ENCODE results near the gene LRRC10B. TPM values are rescaled to one million over a fixed set of nuclear protein-coding genes. Genes with fewer than 3 reads are reported as not detected.

Gene LRRC10B
- total RNA-seq, 1 donor from 2014 or later: 0.49 TPM

DNA sequence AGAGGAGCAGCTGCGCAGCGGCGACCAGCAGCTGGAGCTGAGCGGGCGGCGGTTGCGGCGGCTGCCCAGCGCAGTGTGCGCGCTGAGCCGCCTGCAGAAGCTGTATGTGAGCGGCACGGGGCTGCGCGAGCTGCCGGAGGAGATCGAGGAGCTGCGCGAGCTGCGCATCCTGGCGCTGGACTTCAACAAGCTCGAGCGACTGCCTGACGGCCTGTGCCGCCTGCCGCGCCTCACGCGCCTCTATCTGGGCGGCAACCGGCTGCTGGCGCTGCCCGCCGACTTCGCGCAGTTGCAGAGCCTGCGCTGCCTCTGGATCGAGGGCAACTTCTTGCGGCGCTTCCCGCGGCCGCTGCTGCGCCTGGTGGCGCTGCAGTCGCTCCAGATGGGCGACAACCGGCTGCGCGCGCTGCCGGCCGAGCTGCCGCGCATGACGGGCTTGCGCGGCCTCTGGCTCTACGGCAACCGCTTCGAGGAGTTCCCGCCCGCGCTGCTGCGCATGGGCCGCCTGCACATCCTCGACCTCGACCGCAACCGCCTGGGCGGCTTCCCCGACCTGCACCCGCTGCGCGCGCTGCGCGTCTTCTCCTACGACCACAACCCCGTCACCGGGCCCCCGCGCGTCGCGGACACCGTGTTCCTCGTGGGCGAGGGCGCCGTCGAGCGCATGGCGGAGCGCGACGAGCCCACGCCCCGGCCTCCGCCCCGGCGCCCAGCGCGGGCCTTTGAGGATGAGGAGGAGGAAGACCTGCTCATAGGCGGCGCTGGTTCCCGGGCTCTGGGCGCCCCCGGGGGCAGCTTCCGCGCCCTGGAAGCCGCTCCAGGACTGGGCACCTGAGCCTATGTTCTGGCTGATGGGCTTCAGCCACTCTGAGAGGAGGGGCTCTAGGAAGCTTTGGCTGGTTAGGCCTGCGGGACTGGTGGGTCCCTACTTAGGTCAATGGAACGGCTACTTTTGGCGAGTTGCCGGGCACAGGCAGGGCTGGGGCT lies 787 bp downstream of the LRRC10B start:
- DNase-seq: peak; percentile 66

DNA sequence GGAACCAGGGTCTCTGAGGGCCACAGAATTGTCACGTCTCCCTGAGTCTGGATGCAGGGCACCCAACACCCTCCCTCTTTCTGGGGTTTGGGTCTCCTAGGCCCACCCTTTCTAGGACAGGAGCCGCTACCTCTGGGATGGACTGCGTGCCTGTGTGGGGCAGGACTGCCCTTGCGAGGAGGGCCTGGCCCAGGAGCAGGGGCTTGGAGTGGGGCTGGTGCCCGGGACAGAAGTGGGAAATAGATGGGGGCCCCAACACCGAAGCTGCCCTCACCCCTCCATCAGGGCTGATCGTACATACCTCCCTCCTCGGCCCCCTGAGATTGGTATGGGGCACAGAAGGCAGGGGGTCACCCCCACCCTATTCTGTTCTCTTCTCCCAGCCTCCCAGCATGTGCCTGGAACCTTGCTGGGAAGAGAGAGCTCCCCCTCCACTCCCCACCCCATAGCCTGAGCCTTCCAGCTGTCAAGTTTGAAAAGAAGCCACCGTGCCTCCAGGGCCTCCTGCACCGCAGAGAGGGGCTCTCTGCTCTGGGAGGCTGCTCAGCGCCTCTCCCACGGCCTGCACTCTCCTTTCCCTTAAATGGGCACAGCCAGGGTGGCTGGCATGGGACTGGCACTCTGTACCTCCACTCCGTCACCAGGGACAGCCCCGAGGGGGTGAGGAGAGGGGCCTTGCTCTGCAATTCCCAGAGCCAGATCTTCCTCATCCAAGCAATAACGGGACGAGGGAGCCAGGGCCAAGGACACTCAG lies 1.8 kb downstream of the LRRC10B start:
- DNase-seq: no peak

DNA sequence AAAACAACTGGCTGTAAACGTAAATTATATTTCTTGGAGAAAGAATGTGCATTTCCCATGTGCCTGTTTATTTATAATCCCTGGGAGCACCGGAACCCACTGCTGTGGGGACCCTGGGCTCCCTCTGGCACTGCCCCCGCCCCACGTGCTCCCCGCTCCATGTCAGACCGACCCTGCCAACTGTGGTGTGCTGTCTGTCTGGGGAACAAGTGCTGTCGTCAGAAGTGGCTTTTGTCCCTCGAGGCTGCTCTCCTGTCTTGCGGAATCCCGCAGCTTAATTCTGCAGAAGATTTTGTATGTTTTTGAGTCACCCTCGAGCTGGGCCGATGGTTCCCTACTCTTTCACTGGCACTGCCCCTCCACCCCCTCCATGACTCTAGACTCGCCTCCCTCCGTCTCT lies 2.4 kb downstream of the LRRC10B start:
- no peak for DNase-seq

DNA sequence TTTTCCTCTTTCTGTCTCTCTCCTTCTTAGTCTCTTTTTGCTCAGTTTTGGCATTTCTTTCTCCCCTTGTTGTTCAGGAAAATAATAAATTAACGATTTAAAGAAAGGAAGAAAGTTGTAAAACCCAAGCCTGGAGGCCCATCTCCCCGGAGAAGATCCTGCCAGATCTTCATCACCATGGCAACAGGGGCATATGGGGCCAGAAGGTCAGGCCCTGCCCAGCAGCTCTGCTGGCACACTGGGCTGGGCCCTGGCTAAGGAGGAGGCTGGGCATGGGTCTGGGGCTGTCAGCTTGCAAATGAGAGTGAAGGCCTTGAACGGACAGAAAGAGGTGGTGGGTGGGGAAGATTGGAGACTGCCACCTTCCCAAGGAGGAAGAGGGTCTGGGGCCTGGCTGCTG lies 2.8 kb downstream of the LRRC10B start:
- DNase-seq: no peak

DNA sequence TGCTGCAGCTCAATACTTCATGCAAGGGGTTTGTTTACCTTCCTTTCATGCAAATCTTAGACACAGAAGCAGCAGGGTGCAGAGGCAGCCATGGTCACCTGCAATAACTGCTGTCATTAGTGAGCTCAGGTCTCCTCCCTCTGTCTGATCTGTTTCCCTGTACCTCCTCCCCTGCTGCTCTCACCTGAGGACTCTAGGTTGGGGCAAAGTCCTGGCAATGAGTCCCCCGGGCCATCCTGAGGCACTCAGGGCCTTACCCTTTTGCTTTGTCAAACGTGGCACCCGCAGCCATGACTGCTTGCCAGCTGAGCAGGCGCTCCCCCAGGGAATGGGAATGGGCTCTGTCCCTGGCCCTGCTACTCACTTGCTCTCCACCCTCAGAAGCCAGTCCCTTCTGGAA lies 3.9 kb downstream of the LRRC10B start:
- no peak for DNase-seq

DNA sequence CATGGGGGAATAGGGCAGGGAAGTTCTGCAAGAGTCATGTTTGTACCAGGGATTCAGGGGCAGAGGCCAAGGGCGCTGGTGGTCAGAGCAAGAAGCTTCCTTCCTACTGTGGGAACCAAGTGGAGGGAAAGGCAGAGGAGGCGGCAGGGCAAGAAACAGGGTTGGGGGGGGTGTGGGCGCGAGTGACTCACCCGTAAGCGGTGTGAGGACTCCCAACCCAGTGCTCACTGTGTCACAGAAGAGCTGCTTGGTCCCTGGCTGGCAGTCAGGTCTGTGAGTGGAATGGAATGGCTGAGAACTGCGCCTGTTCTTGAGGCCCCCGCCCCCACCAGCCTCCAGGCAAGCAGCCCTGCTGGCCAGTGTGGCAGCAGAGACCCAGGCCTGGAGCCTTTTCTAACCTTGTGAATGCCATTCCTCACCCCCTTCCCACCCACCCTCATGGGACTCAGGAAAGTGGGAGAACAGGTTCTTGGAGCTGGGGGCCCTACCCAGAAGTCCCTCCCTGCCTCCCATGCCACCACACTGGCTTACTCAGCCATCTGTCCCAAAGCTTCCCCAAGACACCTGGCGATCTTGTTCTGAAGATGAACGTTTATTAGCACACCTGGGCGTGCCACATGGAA lies 4.7 kb downstream of the LRRC10B start:
- no peak for DNase-seq

DNA sequence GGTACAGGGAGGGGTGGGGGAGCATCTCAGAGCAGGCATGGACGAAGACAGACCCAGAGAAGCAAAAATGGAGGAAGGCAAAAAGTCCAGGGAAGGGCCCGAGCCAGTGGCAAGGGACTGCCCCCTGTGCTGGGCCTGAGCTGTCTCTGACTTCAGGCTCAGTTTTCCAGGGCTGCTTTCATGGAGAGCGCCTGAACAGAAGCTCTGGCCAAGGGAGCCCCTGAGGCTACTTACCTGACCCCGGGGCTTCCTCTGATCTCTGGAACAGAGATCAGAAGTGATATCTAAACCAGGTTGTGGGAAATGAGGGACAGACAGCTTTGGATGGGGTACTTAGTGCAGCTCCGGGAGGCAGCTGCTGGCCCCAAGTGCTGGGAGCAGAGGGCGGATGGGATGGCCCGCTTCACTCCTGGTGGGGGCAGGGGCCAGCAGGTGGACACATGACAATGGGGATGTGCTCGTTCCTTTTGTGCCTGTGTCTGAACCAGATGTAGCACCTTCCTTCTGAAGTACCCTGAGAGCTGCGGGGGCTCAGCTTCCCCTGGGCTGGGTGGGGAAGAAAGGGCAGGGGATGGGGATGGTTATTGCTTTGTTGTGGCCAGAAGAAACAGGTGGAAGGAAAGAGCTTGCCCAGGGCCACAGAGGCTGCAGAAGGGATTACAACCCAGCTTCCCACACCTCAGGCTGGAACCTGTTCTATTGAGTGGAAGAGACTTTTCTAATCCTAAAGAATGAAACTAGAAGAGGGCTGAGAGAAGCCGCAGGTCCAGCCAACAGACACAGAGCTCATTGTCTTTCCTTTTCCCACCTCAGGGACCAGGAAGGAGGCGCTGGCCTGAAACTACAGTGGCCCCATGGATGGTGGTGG lies 5.7 kb downstream of the LRRC10B start:
- DNase-seq: no peak

DNA sequence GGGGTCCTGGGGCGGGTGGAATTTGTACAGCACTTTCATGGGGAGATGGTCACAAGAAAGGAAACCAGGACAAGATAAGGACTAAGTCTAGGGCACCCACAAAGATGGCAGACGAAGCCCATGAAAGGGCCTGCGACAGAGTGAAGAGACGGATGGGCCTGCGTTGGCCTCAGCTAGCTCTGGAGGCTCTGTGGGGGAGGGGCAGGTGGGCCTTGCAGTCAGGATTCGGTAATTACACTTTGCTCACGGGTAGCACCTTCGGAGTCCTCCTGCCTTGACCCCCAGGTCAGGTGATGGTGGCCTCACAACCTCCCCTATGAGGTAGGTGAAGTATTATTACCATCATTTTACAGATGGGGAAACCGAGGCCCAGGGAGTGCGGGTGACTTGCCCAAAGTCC lies 7.1 kb downstream of the LRRC10B start:
- no peak for DNase-seq

DNA sequence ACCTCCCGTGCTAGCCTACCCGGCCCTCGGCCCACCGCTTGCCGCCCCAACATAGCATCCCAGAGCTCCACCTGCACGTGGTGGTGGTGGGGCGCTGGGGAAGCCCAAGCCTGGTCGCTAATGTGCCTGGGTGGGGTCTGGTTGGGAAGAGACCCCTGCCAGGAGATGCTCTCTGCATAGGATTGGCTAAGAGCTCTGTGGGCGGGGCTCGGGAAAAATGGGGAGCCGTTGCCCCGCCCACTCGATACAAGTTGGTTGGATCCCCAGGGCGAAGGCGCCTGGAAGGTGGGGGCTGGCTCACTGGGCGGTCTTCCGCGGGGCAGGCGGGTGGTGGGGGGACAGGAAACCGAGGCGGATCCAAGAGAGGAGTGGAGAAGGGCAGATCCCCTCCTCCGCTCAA lies 7.6 kb downstream of the LRRC10B start:
- no peak for DNase-seq

DNA sequence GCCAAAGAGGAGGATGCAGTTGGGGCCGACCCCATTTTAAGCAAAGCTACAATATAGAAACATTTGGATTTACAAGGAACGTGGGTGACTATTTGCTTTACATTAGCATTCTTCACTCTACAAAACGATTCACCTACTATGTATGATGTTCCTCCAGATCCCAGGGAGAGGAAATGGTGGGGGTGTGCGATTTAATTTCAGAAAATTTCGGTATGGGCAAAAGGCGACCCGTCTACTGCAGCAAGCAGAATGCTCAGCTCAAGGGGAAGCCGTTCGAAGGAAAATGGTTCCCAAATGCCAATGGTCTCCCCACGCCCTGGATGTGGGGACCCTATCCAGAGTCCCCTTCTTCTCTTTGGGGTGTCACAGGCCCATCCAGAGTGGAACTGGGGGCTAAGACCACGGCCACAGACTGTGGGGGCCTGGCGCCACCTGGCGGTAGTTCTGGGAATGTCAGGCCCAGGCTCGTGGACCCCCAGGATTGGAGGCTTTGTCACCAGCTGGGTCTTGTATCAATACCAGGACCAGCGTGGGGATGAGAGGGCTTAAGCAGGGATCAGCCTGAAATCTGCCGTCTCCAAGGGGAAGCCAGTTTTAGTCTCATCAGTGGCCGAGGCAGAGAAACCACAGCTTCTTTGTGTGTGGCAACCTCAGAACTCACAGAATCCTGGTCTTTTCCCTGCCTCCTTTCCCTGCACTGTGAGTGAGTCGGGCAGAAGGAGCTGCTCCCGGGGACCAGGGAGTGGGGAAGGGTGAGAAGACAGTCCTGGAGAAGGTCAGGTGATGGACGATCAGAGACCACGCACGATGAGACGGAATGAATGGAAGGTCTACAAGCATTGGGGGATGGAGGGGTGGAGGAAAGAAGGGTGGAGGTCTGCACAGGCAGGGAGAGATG lies 8.4 kb downstream of the LRRC10B start:
- no peak for DNase-seq

DNA sequence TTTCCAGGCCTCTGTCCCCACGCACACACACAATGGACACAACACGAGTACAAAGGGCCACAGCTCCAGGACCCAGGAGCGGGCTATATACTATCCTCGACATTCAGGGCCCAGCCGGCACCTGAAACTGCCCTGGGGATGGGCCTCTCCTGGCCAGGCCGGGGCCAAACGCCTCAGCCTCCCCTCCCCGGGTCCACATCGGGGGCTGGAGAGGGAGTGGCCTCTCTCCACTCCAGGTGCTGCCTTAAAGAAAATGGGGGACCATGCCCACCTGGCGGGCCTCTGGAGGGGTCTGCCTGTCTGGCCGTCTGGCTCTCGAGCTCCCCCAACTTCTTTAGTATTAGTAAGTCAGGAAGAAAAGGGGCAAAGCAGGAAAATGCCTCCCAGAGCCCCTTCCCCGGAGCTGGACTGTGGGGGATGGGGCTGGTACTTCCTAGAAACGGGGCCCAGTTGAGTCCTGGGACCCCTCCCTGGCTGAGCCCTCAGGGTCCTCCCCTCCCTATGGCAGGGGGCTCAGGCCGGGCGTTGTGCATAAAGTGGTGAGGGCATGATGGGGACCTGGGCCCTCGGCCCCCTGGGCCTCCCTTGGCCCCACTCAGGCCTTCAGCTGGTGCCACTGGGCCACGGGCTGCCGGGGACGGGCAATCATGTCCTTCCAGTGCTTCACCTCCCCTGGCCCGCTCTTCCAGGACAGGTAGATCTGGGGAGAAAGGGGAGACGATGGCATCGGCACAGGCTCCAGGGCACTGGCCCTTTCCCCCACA lies 9.7 kb downstream of the LRRC10B start:
- no peak for DNase-seq

DNA sequence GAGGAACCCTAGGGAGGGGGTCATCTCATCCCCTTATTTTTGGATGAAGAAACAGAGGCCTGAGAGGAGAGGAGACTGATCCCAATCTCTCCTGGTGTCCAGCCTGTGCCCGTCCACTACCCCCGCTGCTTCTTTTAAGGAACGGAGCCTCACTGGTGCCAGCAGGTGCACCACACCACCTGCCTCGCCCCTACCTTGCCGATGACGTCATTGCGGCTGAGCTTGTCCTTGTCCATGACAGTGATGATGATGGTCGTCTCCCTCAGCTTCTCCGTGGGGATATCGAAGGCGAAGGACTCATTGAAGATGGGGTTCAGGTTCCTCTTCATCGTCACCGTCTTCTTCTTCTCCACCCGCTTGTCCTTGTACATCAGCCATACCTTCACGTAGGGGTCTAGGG lies 14.3 kb downstream of the LRRC10B start:
- DNase-seq: no peak

DNA sequence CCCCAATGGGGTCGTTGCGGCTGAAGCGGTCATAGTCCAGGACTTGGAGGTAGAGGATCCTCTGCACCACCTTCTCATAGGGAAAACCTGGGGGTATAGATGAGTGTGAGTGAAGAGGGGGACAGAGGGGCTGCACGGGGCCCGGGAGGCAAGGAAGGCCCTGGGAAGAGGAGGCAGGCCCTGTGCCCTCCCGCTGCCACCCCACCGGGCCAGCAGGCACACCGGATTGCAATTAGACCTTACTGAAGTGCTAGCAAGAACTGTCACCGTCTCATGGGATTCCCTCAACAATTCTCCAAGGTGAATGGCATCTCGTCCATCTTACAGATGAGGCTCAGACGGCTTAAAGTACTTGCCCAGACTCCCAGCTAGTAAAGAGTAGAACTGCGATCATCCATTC lies 15.9 kb downstream of the LRRC10B start:
- no peak for DNase-seq

DNA sequence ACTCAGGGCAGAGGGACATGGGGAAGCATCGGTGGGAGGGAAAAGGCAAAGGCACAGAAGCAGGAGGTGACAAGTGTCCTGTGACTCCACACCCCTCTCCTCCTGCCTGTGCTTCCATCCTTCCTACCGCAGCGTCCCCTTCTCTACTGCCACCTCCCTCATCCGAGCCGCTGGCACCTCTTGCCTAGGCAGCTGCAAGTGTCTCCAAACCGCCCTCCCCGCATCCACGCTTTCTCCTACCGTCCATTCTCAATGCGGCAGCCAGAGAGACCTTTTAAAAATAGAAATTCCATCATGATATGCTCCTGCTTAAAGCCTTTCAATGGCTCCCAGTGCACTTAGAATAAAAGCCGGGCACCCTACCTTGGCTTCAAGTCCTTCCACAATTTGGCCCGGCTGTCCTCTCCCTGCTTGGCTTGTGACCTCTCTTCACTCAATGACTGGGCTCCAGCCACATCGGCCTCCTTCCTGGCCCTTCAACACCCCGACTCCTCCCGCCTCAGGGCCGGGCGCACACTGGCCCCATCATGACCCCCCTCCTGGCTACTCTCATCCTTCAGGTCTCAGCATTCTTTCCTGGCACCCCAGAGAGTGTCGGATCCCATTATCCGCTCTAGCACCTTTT lies 16.5 kb downstream of the LRRC10B start:
- DNase-seq: no peak

DNA sequence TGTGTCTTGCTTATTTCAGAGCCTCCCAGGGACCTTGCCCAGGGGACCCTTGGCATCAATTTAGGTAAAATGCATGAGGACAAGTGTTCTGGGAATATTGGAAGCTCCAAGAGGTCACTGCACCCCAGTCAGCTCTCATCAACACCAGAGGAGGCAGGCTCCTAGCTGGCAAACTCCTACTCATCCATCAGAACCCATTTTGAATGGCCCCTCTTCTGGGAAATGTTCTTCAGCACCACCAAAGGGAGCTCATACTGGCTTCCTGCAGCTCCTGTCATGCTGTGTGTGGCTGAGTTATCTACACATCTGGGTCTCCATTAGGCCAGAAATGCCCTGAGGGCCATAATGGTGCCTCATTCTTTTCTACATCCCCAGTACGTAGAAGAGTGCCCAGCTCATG lies 17.7 kb downstream of the LRRC10B start:
- DNase-seq: no peak

DNA sequence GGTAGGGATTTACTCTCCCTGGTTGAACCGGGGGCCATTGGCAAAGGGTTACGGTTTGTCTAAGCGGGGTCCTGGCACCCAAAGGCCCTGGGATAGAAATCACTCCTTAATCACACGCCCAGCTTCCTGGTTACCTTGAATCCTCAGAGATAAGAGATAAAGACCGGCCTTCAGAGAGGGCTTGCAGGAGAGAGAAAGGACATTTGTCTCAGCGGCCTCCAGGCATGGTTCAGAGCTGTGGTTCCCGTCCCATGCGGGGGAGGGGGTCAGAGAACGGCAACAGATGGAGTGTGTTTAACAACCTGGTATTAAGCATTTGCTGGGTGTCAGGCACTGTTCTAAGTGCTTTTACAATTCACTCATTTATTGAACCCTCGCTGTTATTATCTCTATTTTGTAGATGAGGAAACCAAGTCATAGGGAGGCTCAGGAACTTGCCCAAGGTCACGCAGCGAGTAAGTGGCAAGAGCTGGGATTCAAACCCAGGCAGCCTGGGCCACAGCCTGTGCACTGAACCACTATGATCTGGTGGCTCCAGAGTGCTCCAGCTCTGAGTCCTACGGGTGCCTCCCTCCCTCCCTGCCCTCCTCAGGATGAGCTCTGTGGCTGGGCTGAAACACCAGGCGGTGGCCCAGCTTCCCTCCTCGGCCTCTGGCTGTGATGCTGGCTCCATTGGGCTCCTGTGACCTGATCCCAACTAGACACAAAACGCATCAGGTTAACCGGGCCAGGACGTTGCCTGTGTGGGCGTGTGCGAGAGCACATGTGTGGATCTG lies 18.6 kb downstream of the LRRC10B start:
- DNase-seq: no peak

DNA sequence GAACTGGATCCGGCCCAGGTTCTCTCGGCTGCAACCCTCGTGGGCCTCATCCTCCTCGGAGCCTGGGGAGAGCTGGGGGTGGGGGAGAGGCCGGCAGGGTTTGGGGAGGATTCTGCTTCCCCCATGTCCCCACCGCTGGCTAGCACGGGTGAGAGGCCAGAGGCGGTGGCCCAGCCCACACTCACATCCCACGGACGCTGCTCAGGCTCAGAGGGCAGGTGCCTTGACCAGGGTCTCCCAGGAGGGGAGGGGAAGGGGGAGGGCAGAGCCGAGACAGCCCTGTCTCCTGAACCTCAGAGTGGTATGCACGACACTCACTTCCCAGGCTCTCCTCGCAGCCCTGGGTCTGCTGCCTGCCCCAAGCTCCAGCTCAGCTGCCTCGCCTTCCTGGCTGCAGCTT lies 19.6 kb downstream of the LRRC10B start:
- DNase-seq: no peak

DNA sequence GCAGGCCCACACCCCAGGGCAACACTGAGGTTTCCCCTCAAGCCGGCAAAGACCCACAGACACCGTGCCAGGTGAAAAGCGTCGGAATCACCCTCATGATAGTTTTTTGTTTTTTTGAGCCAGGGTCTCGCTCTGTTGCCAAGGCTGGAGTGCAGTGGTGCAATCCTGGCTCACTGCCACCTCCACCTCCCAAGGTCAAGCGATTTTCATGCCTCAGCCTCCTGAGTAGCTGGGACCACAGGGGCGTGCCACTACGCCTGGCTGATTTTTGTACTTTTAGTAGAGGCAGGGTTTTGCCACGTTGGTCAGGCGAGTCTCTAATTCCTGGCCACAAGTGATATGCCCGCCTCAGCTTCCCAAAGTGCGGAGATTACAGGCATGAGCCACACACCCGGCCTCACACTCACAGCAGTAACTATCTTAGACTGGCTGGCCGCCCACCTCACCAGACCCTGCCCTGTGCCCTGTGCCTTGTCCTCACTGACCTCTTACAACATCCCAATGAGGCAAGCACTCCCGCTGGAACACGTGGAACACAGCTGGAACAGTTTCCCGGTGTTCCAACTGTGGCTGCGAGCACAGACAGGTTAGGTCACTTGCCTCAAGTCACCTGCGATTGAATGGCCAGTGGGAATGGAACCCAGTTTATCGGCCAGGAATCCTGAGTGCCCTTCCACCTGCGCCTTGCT lies 21.1 kb downstream of the LRRC10B start:
- DNase-seq: no peak

Measured in skin of body (tissue), 2 donors.